Hepatocyte (in vitro differentiated cells): ENCODE results near the gene PPP2R2C. TPM values are rescaled to one million over a fixed set of nuclear protein-coding genes. Genes with fewer than 3 reads are reported as not detected.

Experiments
- DNase-seq: peaks from one replicate; pipeline ENCODE4 v3.0.0-alpha.2; 2016; ENCODE audit warnings: low spot score
- H2AFZ ChIP-seq: fragments of 200-600 bp; sonication (generic); 2 replicates; pipeline ENCODE4 v1.6.0; 2016; ENCODE audit warnings: antibody characterized with exemption, mild to moderate bottlenecking
- H3K27ac ChIP-seq: fragments of 200-600 bp; sonication (generic); 2 replicates; pipeline ENCODE4 v1.5.1; 2016; ENCODE audit warnings: mild to moderate bottlenecking
- H3K27me3 ChIP-seq: fragments of 200-600 bp; sonication (generic); 2 replicates; pipeline ENCODE4 v1.6.1; 2016
- H3K36me3 ChIP-seq: fragments of 200-600 bp; sonication (generic); replicated peaks from 2 replicates; pipeline ENCODE4 v1.5.1; 2016; ENCODE audit warnings: low read depth; ENCODE audit not compliant: insufficient read depth
- H3K4me1 ChIP-seq: fragments of 200-600 bp; sonication (generic); 2 replicates; pipeline ENCODE4 v1.5.1; 2016; ENCODE audit warnings: mild to moderate bottlenecking, moderate library complexity; ENCODE audit not compliant: insufficient read depth
- H3K4me2 ChIP-seq: fragments of 200-600 bp; sonication (generic); 2 replicates; pipeline ENCODE4 v1.6.0; 2016
- H3K4me3 ChIP-seq: fragments of 200-600 bp; sonication (generic); 2 replicates; pipeline ENCODE4 v1.5.1; 2016; ENCODE audit warnings: mild to moderate bottlenecking
- H3K79me2 ChIP-seq: fragments of 200-600 bp; sonication (generic); 2 replicates; pipeline ENCODE4 v1.6.0; 2017; ENCODE audit warnings: mild to moderate bottlenecking
- H3K9me2 ChIP-seq: fragments of 200-600 bp; sonication (generic); replicated peaks from 2 replicates; pipeline ENCODE4 v1.6.0; 2017; ENCODE audit warnings: mild to moderate bottlenecking; ENCODE audit not compliant: insufficient read depth
- H3K9me3 ChIP-seq: fragments of 200-600 bp; sonication (generic); 2 replicates; pipeline ENCODE4 v1.5.1; 2016; ENCODE audit warnings: low read depth, mild to moderate bottlenecking
- H4K20me1 ChIP-seq: fragments of 200-600 bp; sonication (generic); 2 replicates; pipeline ENCODE4 v1.6.0; 2016; ENCODE audit warnings: mild to moderate bottlenecking; ENCODE audit not compliant: insufficient read depth, poor library complexity, severe bottlenecking
- EZH2 ChIP-seq: fragments of 200-600 bp; sonication (generic); IDR thresholded peaks from 2 replicates; pipeline ENCODE4 v1.6.1; 2016; ENCODE audit warnings: antibody characterized with exemption, mild to moderate bottlenecking, borderline replicate concordance
- EZH2phosphoT487 ChIP-seq: fragments of 200-600 bp; sonication (generic); IDR thresholded peaks from one replicate; pipeline ENCODE4 v1.6.1; 2018; ENCODE audit warnings: antibody characterized with exemption, mild to moderate bottlenecking, low read depth, moderate library complexity; ENCODE audit not compliant: unreplicated experiment, severe bottlenecking
- WGBS: methylation state at CpG from one replicate; pipeline ENCODE4 v1.1.6; 2016; ENCODE audit warnings: low lambda C conversion rate; ENCODE audit errors: missing lambda C conversion rate; 5-methylcytosine and 5-hydroxymethylcytosine counted together
- polyA plus RNA-seq: library from polyadenylated mRNA; unstranded; fragments of >200 nt; fragmentation: Nextera tagmentation; extraction: Ambion mirVana; gene quantifications from 2 replicates; pipeline ENCODE4 v1.2.1, GENCODE V29; 2016
- total RNA-seq: library from RNA; depleted of rRNA; stranded (reverse); fragments of >200 nt; gene quantifications from 2 replicates; pipeline ENCODE4 v1.2.3, GENCODE V29; 2014
- TF ChIP-seq, protein P1 (sequence below): fragments of 200-600 bp; sonication (generic); IDR thresholded peaks from 2 replicates; pipeline ENCODE4 v1.5.1; 2016; ENCODE audit warnings: antibody characterized with exemption, mild to moderate bottlenecking; ENCODE audit not compliant: poor library complexity

The PPP2R2C gene
- total and polyA plus RNA-seq, 2 experiments from 2014 or later: 0.35 to 0.67 TPM

GRCh38 chr4:6340446-6341015 is 131.9 kb downstream of the PPP2R2C start:
- Histone ChIP-seq H2AFZ (no peak overlapping the region), H3K79me2 (no peaks in the 10 kb centered on the region), H3K9me2 (no peaks in the 10 kb centered on the region), H3K4me1 (no peaks in the 10 kb centered on the region), H3K27me3 (peaks cover 7% of the 10 kb centered on the region), H3K4me3 (no peak overlapping the region), H3K27ac (no peak overlapping the region), H3K4me2 (no peak overlapping the region), H3K36me3 (no peaks in the 10 kb centered on the region), H3K9me3 (no peaks in the 10 kb centered on the region), H4K20me1 (no peaks in the 10 kb centered on the region)
- no peak for DNase-seq
- 85% methylated on average over 6 of the region's 9 CpGs for WGBS
- TF ChIP-seq EZH2phosphoT487 (no peak), EZH2 (no peak)
- TF ChIP-seq, protein P1, sequence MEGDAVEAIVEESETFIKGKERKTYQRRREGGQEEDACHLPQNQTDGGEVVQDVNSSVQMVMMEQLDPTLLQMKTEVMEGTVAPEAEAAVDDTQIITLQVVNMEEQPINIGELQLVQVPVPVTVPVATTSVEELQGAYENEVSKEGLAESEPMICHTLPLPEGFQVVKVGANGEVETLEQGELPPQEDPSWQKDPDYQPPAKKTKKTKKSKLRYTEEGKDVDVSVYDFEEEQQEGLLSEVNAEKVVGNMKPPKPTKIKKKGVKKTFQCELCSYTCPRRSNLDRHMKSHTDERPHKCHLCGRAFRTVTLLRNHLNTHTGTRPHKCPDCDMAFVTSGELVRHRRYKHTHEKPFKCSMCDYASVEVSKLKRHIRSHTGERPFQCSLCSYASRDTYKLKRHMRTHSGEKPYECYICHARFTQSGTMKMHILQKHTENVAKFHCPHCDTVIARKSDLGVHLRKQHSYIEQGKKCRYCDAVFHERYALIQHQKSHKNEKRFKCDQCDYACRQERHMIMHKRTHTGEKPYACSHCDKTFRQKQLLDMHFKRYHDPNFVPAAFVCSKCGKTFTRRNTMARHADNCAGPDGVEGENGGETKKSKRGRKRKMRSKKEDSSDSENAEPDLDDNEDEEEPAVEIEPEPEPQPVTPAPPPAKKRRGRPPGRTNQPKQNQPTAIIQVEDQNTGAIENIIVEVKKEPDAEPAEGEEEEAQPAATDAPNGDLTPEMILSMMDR: no peak

DNA sequence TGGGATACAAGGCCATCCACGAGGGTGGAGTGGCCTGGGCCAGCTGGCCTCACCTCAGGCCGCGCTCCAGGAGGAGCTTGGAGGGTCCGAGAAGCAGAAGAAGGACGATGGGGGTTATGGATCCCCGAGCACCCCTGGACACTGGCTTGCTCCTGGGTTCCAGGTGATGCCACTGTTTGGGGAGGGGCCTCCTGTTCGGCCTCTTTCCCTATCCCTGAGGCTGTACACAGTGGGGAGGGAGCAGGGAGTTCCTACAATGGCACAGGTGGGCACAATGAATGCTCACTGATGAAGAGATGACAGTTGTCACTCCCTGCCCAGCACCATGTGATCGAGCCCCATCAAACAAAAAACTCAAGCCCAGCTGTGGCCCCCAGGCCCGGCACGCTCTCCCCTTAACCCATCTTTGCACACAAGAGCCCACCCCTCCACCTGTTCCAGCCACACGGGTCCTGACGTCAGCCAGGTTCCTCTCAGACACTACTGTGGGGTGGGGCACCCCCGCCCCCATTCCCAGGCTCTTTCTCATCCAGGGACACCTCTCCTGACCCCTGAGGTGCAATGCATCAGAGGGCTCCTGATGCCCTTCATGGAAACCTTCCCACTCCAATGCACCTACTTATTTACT is 132.5 kb downstream of the PPP2R2C start:
- WGBS: 86% methylated on average over 13 of the region's 13 CpGs

GRCh38 chr4:6338951-6339817 is 133.2 kb downstream of the PPP2R2C start:
- H3K36me3 ChIP-seq: no peaks in the 10 kb centered on the region
- no peaks in the 10 kb centered on the region for H3K4me1 ChIP-seq
- no peak overlapping the region for H3K27ac ChIP-seq
- no peaks in the 10 kb centered on the region for H3K9me2 ChIP-seq
- peaks cover 7% of the 10 kb centered on the region for H3K27me3 ChIP-seq
- WGBS: 75% methylated on average over 10 of the region's 12 CpGs
- no peak for DNase-seq
- no peak overlapping the region for H3K4me2 ChIP-seq
- TF ChIP-seq EZH2phosphoT487 (no peak), EZH2 (no peak)
- TF ChIP-seq, protein P1: no peak
- H3K4me3 ChIP-seq: no peak overlapping the region
- H4K20me1 ChIP-seq: no peaks in the 10 kb centered on the region
- H3K79me2 ChIP-seq: no peaks in the 10 kb centered on the region
- H3K9me3 ChIP-seq: no peaks in the 10 kb centered on the region
- no peak overlapping the region for H2AFZ ChIP-seq

More for the DNA sequence above, 132.5 kb downstream of the PPP2R2C start:
- Histone ChIP-seq H3K27ac (no peak overlapping the region), H3K4me1 (no peaks in the 10 kb centered on the region), H3K9me3 (no peaks in the 10 kb centered on the region), H3K9me2 (no peaks in the 10 kb centered on the region), H2AFZ (no peak overlapping the region), H3K27me3 (peaks cover 7% of the 10 kb centered on the region), H3K79me2 (no peaks in the 10 kb centered on the region), H3K4me2 (no peak overlapping the region), H3K36me3 (no peaks in the 10 kb centered on the region), H4K20me1 (no peaks in the 10 kb centered on the region), H3K4me3 (no peak overlapping the region)
- no peak for DNase-seq
- TF ChIP-seq EZH2phosphoT487 (no peak), EZH2 (no peak)
- TF ChIP-seq, protein P1: no peak
